CD4-positive, alpha-beta T cell treated with Interleukin-6 at 100 ng/mL for 8 hours (primary cell): ENCODE results near the gene LHPP.

Experiments
- DNase-seq: peaks from one replicate; pipeline ENCODE4 v3.0.0-alpha.2; 2020; ENCODE audit warnings: mixed read lengths, low spot score

LHPP gene

GRCh38 chr10:124521429-124521871 lies 59.8 kb downstream of the LHPP start:
- no peak for DNase-seq

DNA sequence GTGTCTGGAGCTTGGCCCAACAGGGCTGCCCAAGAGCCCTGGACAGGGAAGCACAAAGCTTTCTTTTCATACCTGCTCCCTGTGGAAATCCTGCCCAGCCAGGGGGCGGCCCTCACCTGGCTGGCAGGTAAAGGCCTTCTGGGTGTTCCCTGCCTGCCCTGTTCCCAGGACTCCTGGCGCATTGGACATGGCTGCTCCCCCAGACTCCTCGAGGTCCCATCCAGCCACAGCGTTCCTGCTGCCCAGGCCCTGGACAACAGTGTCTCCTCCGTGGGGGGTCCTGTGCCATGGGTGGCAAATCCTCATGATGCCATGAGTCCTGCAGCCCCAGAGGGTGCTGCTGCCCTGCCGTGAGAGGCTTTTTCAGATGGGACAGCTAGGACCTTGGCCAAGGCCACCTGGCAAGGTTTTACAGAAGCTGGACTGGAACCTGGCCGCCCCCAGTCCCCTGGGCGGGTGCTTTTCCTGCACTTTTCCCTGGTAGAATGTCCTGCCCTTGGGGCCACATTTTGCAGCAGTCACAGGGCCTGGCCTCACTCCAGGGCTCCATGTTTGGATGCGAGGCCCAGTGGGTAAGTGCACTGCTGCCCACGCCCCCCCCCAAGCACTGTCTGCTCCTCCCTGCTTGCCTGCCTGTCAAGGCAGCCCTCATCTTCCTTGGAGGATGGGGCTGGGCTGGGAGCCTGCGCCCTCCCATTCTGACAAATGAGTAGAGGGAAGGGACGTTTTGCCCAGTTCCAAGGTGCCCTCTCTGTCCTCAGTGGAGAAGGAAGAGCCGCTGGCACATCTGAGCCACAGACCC lies 60.7 kb downstream of the LHPP start:
- DNase-seq = no peak

GRCh38 chr10:124522933-124523871 lies 61.6 kb downstream of the LHPP start:
- no peak for DNase-seq

- no peak for DNase-seq
These were observed 62.3 kb downstream of the LHPP start for GRCh38 chr10:124523901-124524300.

DNA sequence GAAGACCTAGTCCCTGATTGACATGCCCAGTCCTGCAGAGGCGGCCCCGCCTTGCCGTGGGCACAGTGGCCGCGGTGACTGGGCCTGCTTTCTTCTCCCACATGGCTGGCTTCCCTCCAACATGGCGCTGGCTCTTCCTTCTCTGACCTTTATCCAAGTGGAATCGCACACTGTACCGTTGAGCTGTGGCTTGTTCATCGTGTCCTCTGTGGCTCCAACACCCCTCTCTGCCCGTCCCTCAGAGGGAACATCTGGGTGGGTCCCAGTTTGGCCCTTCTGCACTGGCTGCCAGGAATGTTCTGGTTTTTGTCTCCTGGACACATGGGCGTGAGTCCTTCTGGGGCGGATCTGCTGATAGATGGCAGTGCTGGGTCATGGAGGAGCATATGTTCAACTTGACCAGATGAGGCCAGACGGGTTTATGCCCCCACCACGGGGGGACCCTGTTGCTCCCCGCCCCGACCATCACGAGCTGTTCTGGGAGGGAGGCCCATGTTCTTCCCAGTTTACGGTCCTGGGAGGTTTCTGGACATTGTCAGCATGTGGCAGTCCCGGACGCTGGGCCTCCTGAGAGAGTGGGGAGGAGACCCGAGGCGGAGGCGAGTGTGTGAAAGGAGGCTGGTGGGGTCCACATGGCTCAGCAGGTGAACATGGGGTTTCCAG lies 63.5 kb downstream of the LHPP start:
- no peak for DNase-seq

DNA sequence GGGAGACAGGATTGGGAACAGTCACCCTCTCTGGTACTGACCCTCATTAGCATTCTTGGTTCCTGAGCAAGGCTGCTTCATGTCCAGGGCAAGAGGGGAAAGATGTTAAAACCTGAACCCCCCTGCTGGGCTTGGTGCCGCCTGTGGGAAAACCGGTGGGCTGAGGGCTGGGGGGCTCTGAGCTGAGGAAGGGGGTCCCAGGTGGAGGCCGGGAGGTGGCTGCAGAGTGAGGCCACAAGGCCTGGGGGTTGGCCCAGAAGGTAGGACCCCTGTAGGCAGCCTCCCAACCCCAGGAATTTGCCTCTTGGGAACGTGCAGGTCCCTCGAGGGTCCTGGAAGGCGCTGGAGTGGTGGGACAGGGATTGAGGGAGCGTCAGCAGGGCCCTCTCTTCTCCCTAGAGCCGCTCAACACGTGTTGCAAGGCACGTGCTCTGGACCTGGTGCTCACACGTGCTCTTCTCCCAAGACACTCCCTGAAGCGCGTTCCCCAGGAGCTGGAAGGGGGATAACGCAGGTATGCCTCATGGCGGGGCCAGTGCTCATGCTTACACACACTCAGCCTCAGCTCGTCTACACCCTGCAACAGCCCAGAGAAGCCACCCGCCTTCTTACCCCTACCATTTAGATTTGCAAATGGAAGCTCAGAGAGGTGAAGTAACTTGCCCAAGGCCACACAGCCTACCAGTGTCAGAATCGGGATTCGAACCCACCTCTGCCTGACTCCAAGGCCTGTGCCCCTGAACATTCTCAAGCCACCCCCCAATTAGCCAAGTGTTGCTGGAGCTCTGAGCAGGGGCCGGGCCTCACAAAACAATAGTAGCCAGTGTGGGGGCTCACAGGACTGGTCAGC lies 64.4 kb downstream of the LHPP start:
- no peak for DNase-seq

DNA sequence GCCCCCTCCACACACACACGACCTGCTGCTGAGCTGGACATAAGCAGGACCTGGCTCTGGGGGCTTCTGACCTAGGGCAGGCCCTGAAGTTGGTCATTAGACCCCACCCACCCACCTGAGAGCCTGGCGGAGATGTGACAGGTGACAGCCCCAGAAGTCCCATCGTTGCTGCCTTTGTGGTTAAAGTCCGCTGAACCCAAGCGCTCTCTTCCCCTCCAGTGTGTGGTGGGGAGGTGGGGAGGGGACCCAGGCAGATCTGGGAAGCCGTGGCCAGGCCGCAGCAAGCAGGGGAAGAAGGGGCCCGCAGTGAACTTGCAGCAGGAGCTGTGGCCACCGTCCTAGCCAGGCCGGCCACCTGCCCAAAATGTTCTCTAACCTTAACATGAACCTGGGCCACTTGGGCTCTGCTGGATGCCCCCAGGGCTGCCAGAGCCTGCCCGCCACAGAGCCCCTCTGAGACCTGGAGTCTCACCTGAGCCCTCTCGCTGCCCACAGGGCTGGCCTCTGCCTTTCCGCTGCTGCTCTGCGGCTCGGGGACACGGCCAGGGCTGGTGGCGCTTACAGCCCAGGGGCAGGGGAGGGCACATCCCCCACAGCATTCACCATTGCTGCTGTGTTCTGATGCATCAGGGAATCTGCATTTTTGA lies 65.1 kb downstream of the LHPP start:
- DNase-seq = no peak

DNA sequence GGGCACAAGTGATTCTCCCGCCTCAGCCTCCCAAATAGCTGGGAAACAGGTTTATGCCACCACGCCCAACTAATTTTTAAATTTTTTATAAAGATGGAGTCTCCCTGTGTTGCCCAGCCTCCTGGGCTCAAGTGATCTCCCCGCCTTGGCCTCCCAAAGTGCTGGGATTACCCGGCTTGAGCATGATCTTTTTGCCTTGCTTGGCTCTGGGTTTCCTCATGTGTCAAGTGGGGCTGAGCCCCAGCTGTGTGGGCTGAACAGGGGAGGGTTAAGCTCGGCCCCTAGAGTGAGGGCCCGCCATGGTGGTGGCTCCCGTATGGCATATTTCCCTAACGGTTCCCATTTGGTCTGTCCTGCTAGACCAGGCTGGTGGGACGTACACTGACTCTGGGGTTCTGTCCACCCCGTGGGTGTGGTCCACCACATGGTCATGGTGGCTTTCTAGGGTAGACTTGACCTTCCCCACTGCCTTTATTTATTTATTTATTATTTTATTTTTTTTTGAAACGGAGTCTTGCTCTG lies 66.3 kb downstream of the LHPP start:
- DNase-seq = no peak

DNA sequence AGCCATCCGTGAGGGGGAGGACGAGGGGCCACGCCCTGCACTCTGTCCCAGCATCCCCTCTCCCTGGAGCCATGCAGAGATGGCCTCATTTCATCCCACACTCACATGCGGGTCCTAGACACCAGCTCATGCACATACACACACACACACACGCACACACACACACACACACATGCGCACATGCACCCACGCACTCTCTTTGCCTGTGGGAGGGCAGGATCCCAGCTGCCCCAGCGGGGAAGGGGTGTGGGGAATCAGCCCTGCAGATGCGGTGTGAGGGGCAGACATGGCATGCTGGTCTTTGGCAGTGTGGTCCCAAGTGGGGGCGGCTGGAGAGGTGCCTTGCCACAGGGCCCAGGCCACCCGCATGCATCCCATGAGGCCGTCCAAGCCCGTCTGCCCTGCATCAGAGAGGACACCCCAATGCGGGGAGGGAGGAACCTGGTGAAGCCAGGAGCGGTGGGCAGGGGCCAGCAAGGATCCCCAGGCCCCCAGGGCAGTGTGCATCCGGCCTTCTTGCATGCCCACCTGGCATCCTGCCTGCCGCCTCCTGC lies 68.1 kb downstream of the LHPP start:
- no peak for DNase-seq

GRCh38 chr10:124530215-124530665 lies 68.6 kb downstream of the LHPP start:
- peak; percentile 83 for DNase-seq

DNA sequence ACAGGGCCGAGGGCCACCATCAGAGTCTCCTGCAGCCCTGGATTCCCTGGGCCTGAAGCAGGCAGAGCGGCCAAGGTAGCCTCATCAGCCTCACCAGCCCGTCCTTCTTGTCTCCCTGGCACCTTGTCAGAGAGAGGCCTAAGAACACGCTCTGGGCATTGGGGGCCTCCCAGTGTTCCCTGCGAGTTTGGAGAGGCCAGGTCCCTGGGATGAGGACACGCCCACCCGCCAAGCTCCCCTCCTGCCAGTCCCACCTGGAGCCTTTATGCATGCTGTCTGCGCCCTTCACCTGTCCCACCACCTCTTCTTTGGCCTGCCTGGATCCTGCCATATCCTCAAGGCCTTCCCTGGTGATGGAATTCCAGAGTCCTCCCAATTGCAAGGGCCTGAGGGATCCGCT lies 69.2 kb downstream of the LHPP start:
- DNase-seq = no peak

DNA sequence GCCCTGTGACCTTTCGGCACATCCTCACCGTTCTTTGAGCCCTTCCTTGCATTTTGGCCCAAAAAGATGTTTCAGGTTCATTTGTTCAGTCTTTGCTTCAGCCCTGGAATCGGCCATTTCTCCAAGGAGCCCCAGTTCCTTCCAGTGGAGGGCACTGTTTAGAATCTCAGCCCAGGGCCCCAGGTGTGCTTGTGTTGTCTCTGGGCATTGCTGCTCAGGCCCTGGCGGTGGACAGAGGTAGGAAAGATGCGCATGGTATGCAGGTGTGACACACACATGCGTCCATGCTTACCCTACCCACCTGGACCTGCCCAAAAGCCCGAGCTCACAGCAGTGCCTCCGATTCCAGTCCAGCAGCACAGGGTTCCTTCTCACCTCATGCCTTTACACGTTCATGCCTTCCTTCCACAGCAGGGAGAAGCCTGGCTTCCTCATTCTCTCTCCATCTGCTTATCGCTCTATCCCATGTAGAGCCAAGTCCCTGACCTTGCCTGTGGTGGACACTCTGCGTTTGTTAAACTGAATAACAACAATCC lies 70.6 kb downstream of the LHPP start:
- no peak for DNase-seq

DNA sequence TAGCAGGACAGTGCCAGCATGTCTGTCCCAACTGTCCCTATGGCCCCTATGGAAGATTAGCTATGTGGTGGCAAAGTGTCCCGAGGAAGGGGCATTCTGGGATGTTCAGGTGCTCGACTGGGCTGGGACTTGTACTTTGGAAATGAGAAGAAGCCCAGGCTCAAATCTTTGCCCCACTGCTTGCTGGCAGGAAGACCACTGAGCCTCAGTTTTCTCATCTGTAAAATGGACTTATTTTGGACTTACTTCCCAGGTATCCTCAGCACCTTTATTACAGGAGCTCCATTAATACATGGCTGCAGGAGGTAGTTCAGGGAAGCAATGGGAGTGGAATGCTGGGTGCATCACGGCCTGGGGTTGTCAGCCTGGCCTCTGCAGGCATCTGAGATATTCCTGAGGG lies 71.2 kb downstream of the LHPP start:
- DNase-seq = no peak

- DNase-seq = no peak
These were observed 71.6 kb downstream of the LHPP start for GRCh38 chr10:124533266-124533665.

DNA sequence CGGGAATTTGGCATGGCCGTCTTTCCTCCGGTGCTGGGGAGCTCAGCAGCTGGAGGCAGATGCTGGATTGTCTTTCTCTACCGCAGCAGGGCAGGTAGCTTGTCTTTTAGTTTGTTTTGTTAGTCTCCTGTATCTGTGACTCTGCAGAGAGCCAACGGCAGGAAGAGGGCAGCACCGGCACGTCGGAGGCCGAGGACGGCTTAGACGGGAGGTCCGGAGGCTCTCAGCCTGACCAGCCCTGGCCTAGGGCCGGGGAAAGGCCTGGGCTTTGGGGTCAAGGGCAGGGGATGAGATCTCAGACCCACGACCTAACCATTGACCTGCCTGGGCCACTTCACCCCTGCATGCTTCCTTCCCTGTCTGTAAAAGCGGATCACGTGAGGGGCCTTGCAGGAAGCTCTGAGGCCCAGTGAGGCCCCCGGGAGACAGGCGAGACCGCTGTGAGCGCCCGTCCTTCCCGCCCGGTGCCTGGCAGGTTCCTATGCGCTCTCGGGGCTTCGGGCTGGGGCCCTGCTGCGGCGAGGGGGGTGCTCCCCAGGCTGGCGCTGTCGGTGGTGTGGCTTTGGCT lies 72.7 kb downstream of the LHPP start:
- DNase-seq = no peak

DNA sequence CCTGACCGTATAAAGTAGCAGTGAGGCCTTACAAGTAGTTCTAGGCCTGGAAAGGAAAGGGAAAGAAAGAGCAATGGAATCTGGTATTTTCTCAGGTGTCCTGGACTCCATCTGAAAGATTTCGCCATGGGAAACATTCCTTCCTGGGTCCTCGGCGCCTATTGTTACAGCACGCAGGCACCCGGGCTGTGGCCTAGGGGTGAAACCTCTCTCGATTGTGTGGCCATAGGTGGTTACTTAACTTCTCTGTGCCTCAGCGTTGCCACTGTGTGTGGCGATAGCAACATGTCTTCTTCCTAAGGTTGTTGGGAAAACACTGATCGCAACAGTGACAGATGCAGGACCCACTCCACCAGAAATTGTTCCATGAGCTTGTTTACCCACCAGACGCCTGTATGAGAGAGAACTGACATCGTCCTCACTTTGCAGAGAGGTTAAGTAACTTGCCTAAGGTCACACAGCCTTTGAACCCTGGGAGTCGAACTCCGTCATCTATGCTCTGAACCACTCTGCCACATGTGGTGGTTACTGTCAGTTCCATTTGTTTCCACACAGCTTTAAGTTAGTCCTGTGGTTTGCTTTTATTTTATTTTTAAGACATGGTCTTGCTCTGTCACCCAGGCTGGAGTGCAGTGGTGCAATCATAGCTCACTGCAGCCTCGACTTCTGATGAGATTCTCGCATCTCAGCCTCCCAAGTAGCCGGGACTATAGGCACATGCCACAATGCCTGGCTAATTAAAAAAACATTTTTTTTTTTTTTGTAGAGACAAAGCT lies 73.4 kb downstream of the LHPP start:
- no peak for DNase-seq

DNA sequence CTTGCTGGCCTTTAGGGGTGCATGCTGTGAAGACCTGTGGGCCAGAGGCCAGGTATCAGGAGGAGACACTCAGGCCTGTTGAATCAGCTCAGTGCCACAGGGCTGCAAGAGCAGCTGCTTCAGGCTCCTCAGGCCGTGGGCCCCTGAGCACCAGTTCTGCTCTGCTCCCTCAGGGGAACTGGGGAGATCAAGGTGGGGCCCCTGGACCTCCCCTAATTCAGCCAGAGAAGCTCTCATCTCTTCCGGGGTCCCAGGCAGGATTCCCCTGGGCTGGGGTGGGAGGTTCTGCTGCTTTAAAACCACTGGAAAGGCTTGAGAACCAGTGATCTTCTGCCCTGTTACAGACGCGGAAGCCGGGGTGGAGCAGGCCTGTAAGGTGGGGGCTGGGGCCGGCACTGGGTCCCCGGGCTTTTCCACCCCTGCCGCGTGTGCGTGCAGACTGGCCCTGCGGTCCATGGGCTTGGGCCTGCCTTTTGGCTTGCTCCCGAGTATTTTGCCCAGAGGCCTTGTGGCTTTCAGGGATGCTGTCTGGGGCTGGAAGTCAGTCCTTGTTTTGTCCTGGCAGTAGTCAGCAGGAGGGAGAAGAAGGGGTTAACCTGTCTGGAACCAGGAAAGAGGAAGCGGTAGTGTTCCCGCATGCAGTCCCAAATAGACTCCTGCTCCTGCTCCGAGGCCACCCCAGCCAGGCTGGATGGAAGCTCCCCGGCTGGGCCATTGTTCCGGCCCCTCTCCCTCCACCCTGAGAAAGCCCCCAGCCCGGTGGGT lies 74.3 kb downstream of the LHPP start:
- DNase-seq = no peak

GRCh38 chr10:124536496-124537050 lies 75.0 kb downstream of the LHPP start:
- DNase-seq = no peak
